HL-60/S4 treated with phorbol 12-myristate 13-acetate at 8.2 ng/mL for 4 days and 3 days (cell line): ENCODE data around the gene SHISA3.

Experiments used
- in situ Hi-C: fragments of 300-500 bp; cut with MboI; formaldehyde crosslinking; loops from 2 replicates; pipeline ENCODE4 v1.15.0; 2022; ENCODE audit warnings: low sequenced_read_pairs

The SHISA3 gene

GRCh38 chr4:42442601-42443000 lies 45.3 kb downstream of the SHISA3 start:
- in situ Hi-C loops = no loop called here

GRCh38 chr4:42445038-42445437 lies 47.8 kb downstream of the SHISA3 start:
- in situ Hi-C loops = no loop called here

DNA sequence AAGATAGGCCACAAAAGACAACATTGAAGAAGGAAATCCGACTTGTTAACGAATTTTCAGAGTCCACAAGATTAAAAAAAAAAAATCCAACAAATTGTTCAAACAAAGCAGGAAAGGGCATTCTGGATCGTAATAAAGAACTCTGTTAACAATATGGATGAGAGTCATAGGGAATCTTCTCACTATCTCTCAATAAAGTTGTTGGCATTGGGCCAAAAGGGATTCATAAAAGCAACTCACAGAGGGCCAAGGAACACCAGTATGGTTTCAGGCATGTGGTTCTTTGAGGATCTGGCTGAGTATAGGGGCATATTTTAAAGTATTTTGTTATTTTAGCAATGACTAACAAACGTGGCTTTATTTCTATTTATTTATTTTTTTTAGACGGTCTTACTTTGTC lies 49.5 kb downstream of the SHISA3 start:
- in situ Hi-C loops = no loop called here
